NCI-H146 treated with DMSO at 0.1 percent for 48 hours (cell line): ENCODE results near the gene ALDH9A1.
A peak's percentile ranks its signal among the peaks of the same experiment; 100 is the strongest.
"Not testable (repeated sequence)": the region's sequence is repeated elsewhere in the genome, so short reads cannot be mapped to it uniquely, and the experiment has no call there.

ENCODE experiments used
- DNase-seq: peaks from one replicate; lab custom pipeline; 2025; ENCODE audit not compliant: unreplicated experiment; lab: John Stamatoyannopoulos, UW

Gene ALDH9A1

DNA sequence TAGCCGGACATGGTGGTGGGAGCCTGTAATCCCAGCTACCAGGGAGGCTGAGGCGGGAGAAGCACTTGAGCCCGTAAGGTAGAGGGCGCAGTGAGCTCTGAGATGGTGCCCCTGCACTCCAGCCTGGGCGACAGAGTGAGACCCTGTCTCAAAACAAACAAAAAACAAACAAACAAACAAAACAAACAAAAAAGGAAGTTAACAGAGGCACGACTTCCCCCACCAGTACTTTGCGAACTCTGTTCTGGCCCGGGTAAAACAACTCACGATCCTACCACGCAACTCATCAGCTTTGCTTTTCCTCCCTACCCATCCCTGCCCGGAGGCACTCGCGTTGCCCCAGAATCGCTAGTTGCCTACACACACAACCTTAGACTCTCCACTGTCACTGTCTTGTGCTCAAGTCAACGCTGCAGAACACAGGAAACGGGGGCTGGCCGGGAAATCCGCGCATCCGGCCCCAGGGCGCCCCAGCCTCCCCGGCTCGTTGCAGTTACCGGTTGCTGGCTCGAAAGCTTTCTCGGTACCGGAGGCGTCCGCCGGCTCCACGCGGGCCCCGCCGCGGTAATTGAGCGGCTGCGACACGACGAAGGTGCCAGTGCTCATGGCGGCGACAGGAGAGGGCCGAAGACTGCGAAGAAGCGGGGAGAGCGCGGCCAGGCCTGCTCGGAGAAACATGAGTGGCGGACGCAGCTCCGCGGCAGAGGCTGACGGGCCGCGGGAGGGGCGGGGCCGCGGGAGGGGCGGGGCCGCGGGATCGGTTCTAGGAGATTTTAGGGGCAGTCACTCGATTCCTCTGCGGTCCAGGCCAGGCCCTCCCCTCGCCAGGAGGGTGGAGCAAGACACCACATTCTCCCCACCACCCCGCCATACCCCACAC, at the start of gene ALDH9A1:
Gene ALDH9A1 (minus strand): TSS at position 682 of the 880 bp plus-strand sequence. CDS start 4 bp downstream, at position 678.
- DNase-seq: peak; percentile 92

DNA sequence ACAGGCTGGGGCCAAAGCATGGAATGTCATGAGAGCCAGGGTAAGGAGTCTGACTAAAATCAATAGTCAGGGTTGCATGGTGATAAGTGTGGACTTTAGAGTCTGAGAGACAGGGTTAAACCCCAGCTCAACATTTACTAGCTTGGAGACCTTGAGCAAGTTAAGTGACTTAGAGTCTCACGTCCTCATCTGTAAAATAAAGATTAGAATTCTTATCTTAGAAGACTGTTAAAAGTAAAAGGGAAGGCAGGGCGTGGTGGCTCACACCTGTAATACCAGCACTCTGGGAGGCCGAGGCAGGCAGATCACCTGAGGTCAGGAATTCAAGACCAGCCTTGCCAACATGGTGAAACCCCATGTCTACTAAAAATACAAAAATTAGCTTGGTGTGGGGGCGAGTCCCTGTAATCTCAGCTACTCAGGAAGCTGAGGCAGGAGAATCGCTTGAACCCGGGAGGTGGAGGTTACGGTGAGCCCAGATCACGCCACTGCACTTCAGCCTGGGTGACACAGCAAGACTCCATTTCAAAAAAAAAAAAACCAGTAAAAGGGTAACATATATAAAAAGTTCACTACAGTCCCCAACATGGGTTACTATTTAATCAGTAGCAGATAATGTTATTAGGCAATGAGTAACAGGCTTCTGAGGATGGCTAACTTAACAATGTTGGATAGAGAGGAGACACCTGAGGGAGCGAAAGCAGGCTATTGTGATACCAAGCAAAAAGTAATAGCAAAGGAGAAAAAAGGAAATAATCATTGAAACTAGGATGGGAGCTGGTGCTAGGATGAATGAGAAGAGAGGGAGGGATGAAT, 49.5 kb upstream of the ALDH9A1 start:
- no peak for DNase-seq

DNA sequence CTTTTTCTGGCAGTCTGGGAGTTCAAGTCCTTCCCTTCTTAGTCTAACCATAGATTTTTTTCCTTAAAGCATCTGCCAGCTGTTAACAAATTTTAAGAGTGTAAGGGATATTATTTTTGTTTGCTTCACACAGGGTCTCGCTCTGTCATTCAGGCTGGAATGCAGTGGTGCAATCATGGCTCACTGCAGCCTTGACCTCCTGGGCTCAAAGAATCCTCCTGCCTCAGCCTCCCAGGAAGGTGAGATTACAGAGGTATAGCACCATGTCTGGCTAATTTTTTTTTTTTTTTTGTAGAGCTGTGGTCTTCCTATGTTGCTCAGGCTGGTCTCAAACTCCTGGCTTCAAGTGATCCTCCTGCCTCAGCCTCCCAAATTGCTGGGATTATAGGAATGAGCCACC, 46.6 kb upstream of the ALDH9A1 start:
- not testable (repeated sequence) for DNase-seq

DNA sequence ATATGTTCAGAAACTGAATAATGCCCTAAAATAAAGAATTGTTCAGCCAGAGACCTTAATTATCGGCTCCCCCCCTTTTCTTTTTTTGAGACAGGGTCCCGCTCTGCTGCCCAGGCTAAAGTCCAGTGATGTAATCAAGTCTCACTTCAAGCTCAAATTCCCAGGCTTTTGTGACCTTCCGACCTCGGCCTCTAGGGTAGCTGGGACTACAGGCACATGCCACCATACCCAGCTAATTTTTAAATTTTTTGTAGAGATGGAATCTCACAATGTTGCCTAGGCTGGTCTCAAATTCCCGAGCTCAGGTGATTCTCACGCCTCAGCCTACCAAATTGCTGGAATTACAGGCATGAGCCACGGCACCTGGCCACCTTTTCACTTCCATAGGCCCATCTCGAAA, 43.8 kb upstream of the ALDH9A1 start:
- no peak for DNase-seq

DNA sequence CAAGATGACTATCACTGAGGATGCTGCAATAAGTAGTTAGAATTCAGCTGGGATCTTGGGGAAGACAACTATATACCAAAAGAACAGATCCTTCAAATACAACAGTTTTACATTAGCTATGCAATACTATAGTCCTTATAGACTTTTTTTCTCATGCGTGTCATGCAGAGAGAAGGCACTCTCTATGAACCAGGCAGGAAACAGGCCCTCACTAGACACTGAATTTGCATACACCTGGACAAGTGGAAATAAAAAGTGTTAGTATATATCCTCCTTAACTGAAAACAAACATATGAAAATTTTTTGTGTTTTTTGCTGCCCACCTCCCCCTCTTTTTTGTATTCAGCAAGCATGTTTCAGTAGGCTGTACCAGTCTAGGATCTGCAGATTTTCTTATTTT, 40.4 kb upstream of the ALDH9A1 start:
- DNase-seq: no peak

DNA sequence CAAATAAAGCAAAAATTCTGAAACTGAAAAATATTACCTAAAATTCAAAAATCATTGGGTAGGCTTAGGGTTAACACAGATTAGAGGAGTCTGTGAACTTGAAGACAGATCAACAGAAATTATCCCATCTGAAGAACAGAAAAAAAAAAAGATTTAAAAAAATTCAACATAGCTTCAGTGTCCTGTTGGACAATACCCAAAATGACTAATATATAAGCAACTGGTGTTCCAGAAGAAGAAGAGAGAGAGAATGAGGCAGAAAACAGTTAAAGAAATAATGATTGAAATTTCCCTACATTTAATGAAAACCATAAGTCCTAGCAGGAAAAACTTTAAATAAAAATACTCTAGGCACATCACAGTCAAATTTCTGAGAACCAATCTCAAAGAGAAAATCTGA, 38.8 kb upstream of the ALDH9A1 start:
- no peak for DNase-seq

DNA sequence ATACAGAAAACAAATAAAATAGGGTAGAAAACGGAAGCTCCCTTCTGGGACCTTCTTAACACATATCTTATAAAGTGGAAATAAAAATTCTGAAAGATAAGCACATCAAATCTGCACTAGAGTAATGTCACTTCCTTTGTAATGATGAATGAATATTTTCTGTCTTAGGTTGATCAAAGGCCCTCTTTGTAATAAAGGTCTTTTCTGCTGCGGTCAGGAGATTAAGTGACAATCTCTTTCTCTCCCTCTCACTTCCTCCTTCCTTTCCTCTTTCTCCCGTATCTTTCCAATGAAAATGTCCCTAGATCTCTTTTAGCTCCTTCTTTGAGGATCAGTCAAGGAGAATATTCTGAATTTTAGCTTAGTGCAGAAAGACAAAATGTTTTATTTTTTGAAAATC, 36.5 kb upstream of the ALDH9A1 start:
- DNase-seq: no peak

DNA sequence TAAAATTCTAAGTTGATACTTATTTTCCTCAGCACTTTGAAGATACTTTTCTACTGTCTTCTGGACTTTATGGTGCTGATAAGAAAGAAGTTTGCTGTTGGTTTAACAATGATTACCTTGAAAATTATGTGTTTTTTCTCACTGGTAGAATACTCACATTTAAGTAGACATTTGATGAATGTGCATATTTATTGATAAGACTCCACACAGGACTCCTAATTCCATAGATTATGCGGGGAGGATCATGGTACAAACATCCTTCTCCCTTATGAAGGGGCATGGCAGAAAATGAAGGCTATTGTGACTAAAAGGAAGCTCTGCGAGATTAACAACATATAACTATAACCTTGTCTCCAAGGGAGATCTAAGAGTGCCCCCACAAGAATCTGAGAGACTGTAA, 28.5 kb upstream of the ALDH9A1 start:
- DNase-seq: no peak

DNA sequence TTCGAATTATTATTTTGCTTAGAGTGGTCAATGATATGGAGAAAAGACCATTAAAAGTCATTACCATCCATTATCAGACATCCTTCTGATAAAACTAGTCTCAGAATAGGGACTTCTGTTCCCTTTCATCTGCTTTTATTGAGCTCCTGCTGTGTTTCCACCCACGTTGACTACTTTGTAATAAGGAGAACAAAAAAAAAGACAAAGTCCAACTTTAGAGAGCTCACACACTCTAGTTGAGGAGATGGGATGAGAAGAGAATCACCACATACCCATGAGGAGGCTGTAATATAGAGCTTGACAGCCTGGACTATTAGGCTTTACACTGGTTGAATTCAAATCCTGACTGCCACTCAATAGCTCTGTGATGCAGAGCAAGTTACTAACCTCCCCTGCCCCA, 27.8 kb upstream of the ALDH9A1 start:
- peak; percentile 11 for DNase-seq

DNA sequence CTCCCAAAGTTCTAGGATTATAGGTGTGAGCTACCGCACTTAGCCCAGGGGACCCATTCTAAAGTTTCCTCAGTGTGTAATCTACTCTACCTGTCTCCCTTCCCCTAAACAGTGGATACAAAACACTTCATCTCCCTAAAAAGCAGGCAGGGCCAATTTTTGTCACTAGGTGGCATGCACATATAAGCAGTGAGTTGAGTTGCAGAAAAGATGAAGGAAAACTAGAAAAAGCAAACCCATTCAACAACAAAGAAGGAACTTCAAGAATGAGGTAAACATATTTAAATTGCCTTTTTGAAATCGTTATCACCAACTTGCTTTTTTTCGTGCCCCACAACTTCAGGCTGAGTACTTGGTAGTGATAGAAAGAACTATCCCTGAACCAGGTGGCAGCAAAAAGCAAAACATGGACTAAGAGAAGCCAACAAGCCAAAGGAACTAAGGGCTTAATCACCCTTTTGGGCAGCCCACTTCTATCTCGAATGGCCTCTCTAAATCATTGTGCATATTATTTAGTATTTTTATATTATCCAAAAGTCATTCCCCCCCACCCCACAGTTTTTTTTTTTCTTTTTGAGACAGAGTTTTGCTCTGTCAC, 19.7 kb upstream of the ALDH9A1 start:
- DNase-seq: peak; percentile 19

DNA sequence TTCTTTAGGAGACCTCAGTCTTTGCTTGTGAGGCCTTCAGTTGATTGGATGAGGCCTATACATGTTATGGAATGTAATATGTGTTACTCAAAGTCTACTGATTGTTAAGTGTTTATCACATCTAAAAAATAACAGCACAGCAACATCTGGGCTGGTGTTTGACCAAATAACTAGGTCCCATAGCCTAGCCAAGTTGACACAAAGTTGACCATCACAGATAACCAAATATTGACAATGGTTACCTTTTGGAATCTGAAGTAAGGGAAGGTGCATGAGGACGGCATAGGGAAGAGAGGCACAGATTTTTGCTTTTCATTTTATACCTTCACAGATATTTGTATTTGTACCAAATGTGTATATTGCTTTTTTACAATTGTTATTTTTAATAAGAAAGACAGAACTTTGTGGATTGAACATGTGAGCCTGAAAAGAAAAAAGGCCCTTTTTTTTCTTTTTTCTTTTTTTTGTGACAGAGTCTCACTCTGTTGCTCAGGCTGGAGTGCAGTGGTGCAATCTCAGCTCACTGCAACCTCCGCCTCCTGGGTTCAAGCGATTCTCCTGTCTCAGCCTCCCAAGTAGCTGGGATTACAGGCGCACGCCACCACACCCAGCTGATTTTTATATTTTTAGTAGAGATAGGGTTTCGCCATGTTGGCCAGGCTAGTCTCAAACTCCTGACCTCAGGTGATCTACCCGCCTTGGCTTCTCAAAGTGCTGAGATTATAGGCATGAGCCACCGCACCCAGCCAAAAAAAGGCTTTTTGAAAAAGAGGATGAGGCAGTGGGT, 18.1 kb upstream of the ALDH9A1 start:
- DNase-seq: not testable (repeated sequence)

DNA sequence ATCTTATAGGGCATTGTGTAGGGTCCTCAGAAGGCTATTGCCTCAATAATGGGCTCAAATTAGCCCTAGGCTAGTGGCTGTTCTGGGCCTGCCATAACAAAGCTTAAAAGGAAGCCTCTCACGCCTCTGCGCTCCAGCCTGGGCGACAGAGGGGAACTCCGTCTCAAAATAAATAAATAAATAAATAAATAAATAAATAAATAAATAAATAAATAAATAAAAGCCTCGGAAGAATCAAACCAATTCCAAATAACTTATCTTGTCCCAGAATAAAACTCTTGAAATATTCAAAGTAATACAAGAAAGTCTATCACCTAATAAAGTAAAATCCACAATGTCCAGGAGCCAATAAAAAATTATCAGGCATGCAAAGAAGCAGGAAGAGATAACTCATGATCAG, 14.4 kb upstream of the ALDH9A1 start:
- DNase-seq: no peak

DNA sequence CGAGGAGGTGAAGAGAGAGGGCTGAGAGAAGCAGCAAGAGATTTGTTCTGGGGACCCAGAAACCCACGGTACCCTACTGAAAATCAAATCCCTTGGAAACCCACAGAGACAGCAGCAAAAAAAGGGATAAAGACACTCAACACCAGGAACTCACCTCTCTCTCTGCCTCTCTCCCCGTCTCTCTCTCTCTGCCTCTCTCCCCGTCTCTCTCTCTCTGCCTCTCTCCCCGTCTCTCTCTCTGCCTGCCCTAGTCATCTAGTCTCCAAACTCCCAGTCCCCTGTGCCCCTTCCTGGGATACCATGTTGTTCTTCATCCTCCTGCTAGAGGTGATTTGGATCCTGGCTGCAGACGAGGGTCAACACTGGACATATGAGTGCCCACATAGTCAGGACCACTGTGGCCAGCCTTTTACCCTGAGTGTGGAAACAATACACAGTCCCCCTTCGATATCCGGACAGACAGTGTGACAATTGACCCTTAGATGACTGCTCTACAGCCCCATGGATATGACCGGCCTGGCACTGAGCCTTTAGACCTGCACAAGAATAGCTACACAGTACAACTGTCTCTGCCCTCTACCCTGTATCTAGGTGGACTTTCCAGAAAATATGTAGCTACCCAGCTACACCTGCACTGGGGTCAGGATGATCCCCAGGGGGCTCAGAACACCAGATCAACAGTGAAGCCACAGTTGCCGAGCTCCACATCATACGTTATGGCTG, 9.8 kb upstream of the ALDH9A1 start:
- DNase-seq: no peak

DNA sequence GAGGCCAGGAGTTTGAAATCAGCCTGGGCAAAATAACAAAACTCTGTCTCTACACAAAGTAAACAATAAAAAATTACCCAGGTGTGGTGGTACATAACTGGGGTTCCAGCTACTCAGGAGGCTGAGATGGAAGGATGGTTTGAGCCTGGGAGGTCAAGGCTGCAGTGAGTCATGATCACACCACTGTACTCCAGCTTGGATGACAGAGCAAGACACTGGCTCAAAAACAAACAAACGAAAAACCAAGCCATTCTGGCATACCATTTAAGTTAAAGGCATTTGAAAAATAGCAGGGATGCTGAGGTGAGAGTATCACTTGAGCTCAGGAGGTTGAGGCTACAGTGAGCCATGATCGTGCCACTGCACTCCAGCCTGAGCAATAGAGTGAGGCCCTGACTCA, 5.3 kb upstream of the ALDH9A1 start:
- DNase-seq: no peak

DNA sequence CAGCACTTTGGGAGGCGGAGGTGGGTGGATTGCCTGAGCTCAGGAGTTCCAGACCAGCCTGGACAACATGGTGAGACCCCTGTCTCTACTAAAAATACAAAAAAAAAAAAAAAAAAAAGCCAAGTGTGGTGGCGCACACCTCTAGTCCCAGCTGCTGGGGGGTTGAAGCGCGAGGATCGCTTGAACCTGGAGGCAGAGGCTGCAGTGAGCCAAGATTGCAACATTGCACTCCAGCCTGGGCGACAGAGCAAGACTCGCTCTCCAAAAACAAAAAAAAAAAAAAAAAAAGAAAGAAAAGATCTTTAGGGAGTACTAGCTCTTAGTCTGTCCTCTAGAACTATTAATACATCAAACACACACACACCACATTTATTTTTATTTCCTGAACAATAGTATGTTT, 3.6 kb upstream of the ALDH9A1 start:
- not testable (repeated sequence) for DNase-seq

DNA sequence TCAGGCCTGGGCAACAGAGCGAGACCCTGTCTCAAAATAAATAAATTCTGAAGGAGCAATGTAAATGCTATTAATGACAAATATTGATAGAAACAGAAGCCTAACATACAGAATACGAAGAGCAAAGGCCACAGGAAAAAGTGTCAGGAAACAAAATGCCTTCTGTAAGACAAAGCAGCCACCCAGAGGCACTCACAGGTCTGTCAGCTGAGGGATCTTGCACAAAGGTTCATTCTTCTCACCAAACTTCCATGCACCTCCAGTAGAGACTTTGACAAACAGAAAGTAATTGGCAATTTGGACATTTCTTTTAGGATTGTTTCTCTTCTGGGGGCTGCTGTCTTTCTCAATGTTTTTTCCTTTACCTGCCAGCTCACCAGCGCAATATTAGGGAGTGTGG, 1.2 kb upstream of the ALDH9A1 start:
- DNase-seq: no peak

DNA sequence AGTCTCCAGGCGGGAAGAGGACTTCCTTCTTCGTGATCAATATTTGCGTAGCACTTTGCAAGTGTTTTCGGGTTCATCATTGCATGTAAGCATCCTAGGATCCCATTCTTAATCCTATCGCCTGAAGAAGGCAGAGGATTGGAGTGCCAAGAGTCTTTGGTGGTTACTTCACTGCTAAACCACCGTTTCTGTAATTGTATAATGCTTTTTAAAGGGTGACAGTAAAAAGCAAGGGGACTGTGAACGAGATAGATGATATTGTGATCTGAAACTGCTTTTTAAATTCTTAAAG, 345 bp upstream of the ALDH9A1 start:
- DNase-seq: no peak

DNA sequence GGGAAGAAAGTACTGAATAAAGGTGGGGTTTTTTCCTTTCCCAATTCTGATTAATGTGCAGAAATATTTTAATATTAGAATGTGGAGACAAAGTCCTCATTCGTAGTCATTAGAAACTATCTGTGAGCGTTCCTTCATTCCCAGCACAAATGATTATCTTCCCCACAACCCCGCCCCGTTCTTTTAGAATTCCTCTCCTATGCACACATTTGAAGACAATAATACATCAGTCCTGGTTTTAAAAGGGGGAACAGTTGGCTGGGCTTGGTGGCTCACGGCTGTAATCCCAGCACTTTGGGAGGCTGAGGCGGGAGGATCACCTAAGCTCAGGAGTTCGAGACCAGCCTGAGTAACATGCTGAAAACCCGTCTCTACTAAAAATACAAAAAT, 876 bp downstream of the ALDH9A1 start:
- peak; percentile 24 for DNase-seq

DNA sequence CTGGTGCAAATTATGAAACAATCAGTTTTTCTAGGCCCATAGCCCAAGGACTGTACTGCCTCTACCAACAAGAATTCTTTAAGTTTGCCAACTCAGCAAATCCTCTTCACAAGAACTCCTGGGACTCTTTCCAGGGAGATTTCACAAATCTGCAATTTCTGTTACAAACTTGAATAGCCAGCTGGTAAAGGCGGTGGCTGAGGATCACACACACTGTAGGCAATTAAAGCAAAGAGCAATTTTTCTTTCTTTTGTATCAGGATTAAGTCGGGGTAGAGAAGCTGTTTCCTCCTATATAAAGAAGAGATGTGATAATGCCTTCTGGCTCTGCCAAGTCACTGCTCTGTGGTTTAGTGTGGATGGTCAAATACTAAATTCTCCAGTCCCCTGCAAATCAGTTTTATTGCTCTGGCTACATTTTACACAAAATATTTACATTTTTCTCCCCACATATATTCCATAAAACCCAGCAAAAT, 1.7 kb downstream of the ALDH9A1 start:
- DNase-seq: no peak

DNA sequence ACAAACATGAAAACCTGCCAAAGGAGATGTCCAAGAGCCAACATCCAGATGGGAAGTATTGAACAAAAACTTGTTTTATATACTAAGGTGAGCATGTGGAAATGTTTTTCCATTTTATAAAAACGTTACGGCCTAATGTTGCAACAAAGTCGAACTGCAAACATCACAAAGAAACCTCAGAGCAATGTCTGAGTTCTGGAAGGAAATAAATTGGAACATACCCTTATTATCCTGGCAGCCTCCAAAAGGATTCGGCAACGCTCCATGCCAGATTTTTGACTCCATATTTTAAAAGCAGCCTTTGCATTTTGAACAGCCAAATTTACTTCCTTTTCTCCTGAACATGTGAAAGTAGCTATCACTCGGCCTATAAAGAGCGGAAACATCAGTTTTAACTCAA, 3.3 kb downstream of the ALDH9A1 start:
- DNase-seq: no peak
